ENCODE data around the gene ACKR1. TPM values are rescaled to one million over a fixed set of nuclear protein-coding genes. Genes with fewer than 3 reads are reported as not detected.

The ACKR1 gene
- total and polyA plus RNA-seq, 4 donors: 0.08 to 17.2 (median 0.48) TPM; not detected in 1

- H3K27me3 ChIP-seq (ENCODE audit: control insufficient read depth in 4 of 4, insufficient read depth in 4 of 4, low read length in 3 of 4): no peaks in the 10 kb centered on the region
- DNase-seq (ENCODE audit: low spot score): no peak
- TF ChIP-seq RXRA (IDR thresholded peaks at IDR 0.05): no peak
- no peak for TF ChIP-seq TAF1 (conservative IDR thresholded peaks at IDR 0.05)
- TF ChIP-seq NR2F2 (IDR thresholded peaks at IDR 0.05): no peak
- TF ChIP-seq JUND (IDR thresholded peaks at IDR 0.05): no peak
- TF ChIP-seq HNF4G (IDR thresholded peaks at IDR 0.05): no peak
- TF ChIP-seq, protein P1, sequence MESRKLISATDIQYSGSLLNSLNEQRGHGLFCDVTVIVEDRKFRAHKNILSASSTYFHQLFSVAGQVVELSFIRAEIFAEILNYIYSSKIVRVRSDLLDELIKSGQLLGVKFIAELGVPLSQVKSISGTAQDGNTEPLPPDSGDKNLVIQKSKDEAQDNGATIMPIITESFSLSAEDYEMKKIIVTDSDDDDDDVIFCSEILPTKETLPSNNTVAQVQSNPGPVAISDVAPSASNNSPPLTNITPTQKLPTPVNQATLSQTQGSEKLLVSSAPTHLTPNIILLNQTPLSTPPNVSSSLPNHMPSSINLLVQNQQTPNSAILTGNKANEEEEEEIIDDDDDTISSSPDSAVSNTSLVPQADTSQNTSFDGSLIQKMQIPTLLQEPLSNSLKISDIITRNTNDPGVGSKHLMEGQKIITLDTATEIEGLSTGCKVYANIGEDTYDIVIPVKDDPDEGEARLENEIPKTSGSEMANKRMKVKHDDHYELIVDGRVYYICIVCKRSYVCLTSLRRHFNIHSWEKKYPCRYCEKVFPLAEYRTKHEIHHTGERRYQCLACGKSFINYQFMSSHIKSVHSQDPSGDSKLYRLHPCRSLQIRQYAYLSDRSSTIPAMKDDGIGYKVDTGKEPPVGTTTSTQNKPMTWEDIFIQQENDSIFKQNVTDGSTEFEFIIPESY (IDR thresholded peaks at IDR 0.05): no peak
- no peak for TF ChIP-seq FOXA2 (IDR thresholded peaks at IDR 0.05)
- TF ChIP-seq, protein P2, sequence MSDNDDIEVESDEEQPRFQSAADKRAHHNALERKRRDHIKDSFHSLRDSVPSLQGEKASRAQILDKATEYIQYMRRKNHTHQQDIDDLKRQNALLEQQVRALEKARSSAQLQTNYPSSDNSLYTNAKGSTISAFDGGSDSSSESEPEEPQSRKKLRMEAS (IDR thresholded peaks at IDR 0.05): no peak
- no peak for TF ChIP-seq FOXA1 (IDR thresholded peaks at IDR 0.05)
- TF ChIP-seq SP1 (IDR thresholded peaks at IDR 0.05): no peak
- no peak for TF ChIP-seq GABPA (IDR thresholded peaks at IDR 0.05 in 1 of 2, conservative IDR thresholded peaks at IDR 0.05 in 1 of 2)
- no peak for TF ChIP-seq RAD21 (IDR thresholded peaks at IDR 0.05)
- no peak overlapping the region for H3K4me3 ChIP-seq (ENCODE audit: low read depth in 1 of 3, low read length in 3 of 3)
- no peaks in the 10 kb centered on the region for H3K36me3 ChIP-seq (ENCODE audit: control insufficient read depth in 4 of 4, insufficient read depth in 3 of 4, low read depth in 1 of 4, low read length in 3 of 4)
- peaks cover 0 to 5% (median 0%) of the 10 kb centered on the region in 4 donors for H3K4me1 ChIP-seq (ENCODE audit: control insufficient read depth in 4 of 4, insufficient read depth in 4 of 4, low read length in 3 of 4)
- 23% methylated on average over 1 of the region's 1 CpG for WGBS
- H3K27ac ChIP-seq (ENCODE audit: low read depth in 1 of 2, low read length in 2 of 2): no peak overlapping the region
- no peak overlapping the region for H3K9ac ChIP-seq (ENCODE audit: low read depth in 1 of 2, low read length in 2 of 2)
- no peaks in the 10 kb centered on the region for H3K9me3 ChIP-seq (ENCODE audit: control insufficient read depth in 4 of 4, low read length in 3 of 4)
Measured at GRCh38 chr1:159229896-159230295, 25.2 kb downstream of the ACKR1 start.

GRCh38 chr1:159239551-159240220, 35.0 kb downstream of the ACKR1 start:
- Histone ChIP-seq H3K9me3 (ENCODE audit: control insufficient read depth in 4 of 4, low read length in 3 of 4) (no peaks in the 10 kb centered on the region), H3K4me1 (ENCODE audit: control insufficient read depth in 4 of 4, insufficient read depth in 4 of 4, low read length in 3 of 4) (no peaks in the 10 kb centered on the region), H3K27me3 (ENCODE audit: control insufficient read depth in 4 of 4, insufficient read depth in 4 of 4, low read length in 3 of 4) (no peaks in the 10 kb centered on the region), H3K4me3 (ENCODE audit: low read depth in 1 of 3, low read length in 3 of 3) (no peak overlapping the region), H3K27ac (ENCODE audit: low read depth in 1 of 2, low read length in 2 of 2) (no peak overlapping the region), H3K9ac (ENCODE audit: low read depth in 1 of 2, low read length in 2 of 2) (no peak overlapping the region), H3K36me3 (ENCODE audit: control insufficient read depth in 4 of 4, insufficient read depth in 3 of 4, low read depth in 1 of 4, low read length in 3 of 4) (no peaks in the 10 kb centered on the region)
- TF ChIP-seq EGR1 (IDR thresholded peaks at IDR 0.05; ENCODE audit: low read depth in 2 of 2): no peak
- no peak for DNase-seq (ENCODE audit: low spot score)
- WGBS: 74% methylated on average over 4 of the region's 4 CpGs

DNA sequence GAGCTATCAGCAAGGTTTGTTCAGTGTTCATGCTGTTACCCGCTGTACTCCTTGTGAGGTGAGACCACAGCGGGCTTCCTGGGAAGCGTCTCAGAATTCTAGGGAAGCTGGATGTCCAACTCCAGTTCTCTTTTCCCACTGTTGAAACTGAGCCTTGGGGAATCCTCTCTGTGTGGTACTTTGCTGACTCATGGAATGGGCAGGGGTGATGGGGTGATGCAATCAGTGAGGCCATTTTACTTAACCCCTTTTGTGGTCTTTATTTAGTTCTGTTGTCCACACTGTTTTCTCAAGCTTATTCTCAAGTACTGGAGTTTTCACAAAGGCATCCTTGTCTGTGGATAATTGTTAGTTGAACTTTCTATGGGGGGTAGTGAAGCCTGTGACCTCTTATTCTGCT, 42.6 kb downstream of the ACKR1 start:
- H3K9me3 ChIP-seq (ENCODE audit: control insufficient read depth in 4 of 4, low read length in 3 of 4): peaks cover 0 to 15% (median 1%) of the 10 kb centered on the region in 4 donors
- no peak overlapping the region for H3K9ac ChIP-seq (ENCODE audit: low read depth in 1 of 2, low read length in 2 of 2)
- WGBS: 96% methylated on average over 3 of the region's 3 CpGs
- no peak overlapping the region for H3K4me3 ChIP-seq (ENCODE audit: low read depth in 1 of 3, low read length in 3 of 3)
- no peaks in the 10 kb centered on the region for H3K4me1 ChIP-seq (ENCODE audit: control insufficient read depth in 4 of 4, insufficient read depth in 4 of 4, low read length in 3 of 4)
- H3K27me3 ChIP-seq (ENCODE audit: control insufficient read depth in 4 of 4, insufficient read depth in 4 of 4, low read length in 3 of 4): peaks cover 0 to 4% (median 0%) of the 10 kb centered on the region in 4 donors
- peaks cover 0 to 2% (median 0%) of the 10 kb centered on the region in 4 donors for H3K36me3 ChIP-seq (ENCODE audit: control insufficient read depth in 4 of 4, insufficient read depth in 3 of 4, low read depth in 1 of 4, low read length in 3 of 4)
- no peak for DNase-seq (ENCODE audit: low spot score)
- H3K27ac ChIP-seq (ENCODE audit: low read depth in 1 of 2, low read length in 2 of 2): no peak overlapping the region
- no peak for TF ChIP-seq YY1 (IDR thresholded peaks at IDR 0.05)
- no peak for TF ChIP-seq HNF4G (IDR thresholded peaks at IDR 0.05)
- TF ChIP-seq ATF3 (IDR thresholded peaks at IDR 0.05): no peak
- no peak for TF ChIP-seq SP1 (IDR thresholded peaks at IDR 0.05)
- TF ChIP-seq, protein P3, sequence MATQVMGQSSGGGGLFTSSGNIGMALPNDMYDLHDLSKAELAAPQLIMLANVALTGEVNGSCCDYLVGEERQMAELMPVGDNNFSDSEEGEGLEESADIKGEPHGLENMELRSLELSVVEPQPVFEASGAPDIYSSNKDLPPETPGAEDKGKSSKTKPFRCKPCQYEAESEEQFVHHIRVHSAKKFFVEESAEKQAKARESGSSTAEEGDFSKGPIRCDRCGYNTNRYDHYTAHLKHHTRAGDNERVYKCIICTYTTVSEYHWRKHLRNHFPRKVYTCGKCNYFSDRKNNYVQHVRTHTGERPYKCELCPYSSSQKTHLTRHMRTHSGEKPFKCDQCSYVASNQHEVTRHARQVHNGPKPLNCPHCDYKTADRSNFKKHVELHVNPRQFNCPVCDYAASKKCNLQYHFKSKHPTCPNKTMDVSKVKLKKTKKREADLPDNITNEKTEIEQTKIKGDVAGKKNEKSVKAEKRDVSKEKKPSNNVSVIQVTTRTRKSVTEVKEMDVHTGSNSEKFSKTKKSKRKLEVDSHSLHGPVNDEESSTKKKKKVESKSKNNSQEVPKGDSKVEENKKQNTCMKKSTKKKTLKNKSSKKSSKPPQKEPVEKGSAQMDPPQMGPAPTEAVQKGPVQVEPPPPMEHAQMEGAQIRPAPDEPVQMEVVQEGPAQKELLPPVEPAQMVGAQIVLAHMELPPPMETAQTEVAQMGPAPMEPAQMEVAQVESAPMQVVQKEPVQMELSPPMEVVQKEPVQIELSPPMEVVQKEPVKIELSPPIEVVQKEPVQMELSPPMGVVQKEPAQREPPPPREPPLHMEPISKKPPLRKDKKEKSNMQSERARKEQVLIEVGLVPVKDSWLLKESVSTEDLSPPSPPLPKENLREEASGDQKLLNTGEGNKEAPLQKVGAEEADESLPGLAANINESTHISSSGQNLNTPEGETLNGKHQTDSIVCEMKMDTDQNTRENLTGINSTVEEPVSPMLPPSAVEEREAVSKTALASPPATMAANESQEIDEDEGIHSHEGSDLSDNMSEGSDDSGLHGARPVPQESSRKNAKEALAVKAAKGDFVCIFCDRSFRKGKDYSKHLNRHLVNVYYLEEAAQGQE (IDR thresholded peaks at IDR 0.05): no peak
- TF ChIP-seq HNF4A (conservative IDR thresholded peaks at IDR 0.05): no peak
- no peak for TF ChIP-seq FOXA2 (IDR thresholded peaks at IDR 0.05)
- no peak for TF ChIP-seq EGR1 (IDR thresholded peaks at IDR 0.05; ENCODE audit: low read depth in 2 of 2)
- no peak for TF ChIP-seq RAD21 (IDR thresholded peaks at IDR 0.05)
